Vagina (tissue), 2 donors: ENCODE results near the gene TMEM178B.

Experiments
- POLR2AphosphoS5 ChIP-seq, 2 donors: sonication (generic); formaldehyde crosslinking; IDR thresholded peaks; one replicate each; pipeline ENCODE4 v1.9.0; 2017; ENCODE audit warnings: antibody characterized with exemption in 2 of 2, mild to moderate bottlenecking in 2 of 2, low read depth in 1 of 2; ENCODE audit not compliant: insufficient read depth in 1 of 2
- TF ChIP-seq, protein P1 (sequence below), 3 experiments: fragments of 450-650 bp in 2 of 3; fragments of 200-600 bp in 1 of 3; sonication (generic) in 1 of 3; IDR thresholded peaks; one replicate each; pipeline ENCODE4 v1.5.1; 2017 to 2019; ENCODE audit warnings: antibody characterized with exemption in 3 of 3, mild to moderate bottlenecking in 2 of 3, moderate library complexity in 2 of 3

DNA sequence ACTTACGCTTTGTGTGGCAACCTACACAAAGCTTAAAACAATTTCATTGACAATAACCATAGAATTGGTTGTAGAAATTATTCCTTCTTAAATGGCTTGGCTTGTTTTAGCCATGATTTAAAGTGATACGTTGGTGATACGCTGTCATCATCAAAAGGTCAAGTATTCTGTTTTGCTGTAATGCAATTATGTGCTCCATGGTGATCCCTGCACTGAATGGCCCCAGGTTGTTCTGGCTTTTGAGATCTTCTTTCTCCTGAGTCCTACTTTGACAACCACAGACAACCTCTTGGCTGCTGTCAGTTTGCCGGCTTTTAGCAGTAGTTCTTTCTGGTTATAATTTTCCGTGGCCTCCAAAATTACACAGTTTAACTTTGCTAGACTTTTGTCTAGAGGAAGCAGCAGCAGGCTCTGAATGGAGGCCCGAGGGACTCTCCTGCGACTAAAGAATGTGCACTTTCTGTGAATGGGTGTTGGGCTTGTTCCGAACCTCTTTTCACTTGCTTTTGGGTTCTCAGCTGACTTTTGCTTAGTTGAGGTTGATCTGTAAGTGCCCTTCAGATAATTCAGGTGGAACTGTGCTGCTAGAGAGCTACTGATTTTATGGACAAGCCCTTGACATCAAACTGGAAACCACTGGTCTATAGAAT lies 104.7 kb downstream of the TMEM178B start:
- TF ChIP-seq, protein P1, sequence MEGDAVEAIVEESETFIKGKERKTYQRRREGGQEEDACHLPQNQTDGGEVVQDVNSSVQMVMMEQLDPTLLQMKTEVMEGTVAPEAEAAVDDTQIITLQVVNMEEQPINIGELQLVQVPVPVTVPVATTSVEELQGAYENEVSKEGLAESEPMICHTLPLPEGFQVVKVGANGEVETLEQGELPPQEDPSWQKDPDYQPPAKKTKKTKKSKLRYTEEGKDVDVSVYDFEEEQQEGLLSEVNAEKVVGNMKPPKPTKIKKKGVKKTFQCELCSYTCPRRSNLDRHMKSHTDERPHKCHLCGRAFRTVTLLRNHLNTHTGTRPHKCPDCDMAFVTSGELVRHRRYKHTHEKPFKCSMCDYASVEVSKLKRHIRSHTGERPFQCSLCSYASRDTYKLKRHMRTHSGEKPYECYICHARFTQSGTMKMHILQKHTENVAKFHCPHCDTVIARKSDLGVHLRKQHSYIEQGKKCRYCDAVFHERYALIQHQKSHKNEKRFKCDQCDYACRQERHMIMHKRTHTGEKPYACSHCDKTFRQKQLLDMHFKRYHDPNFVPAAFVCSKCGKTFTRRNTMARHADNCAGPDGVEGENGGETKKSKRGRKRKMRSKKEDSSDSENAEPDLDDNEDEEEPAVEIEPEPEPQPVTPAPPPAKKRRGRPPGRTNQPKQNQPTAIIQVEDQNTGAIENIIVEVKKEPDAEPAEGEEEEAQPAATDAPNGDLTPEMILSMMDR (IDR thresholded peaks at IDR 0.05): no peak
- no peak for TF ChIP-seq POLR2AphosphoS5 (IDR thresholded peaks at IDR 0.05; ENCODE audit: insufficient read depth in 1 of 2, low read depth in 1 of 2)
